ENCODE data around the gene CMTM2. TPM values are rescaled to one million over a fixed set of nuclear protein-coding genes. Genes with fewer than 3 reads are reported as not detected.

The CMTM2 gene
- total RNA-seq, 5 donors from 2014 or later (not counting 1 experiment from before 2014, with no cell fraction given), result 0.26 to 0.62 TPM; not detected in 3

DNA sequence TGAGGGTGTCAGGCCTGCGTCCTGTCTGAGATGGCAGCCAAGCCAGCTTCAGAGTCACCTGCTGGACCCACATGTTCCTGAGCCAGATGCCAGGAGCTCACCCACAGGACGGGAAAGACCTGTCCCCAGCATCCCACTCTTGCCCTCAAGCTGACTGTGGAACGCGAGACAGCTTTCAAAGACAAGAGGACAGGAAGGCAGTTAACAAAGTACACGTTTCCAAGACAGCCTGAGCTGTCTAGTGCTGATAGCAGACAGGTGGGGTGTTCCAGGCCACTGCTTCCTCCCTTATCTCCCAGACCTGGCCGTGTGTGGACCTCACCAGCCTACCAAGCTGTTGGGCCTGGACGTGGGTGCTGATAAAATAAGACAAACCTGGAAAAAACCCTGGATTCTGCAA, 38.5 kb downstream of the CMTM2 start:
- DNase-seq (no peak), ATAC-seq (replicated peaks in 1 of 4) (no peak)
- Histone ChIP-seq H3K9me3 (no peaks in the 10 kb centered on the region), H3K4me3 (ENCODE audit: control insufficient read depth in 1 of 2, extremely low read depth in 1 of 2, low read length in 1 of 2) (no peak overlapping the region), H3K27ac (ENCODE audit: low read length) (no peak overlapping the region), H3K4me1 (ENCODE audit: control insufficient read depth in 1 of 2, extremely low read depth in 1 of 2, insufficient read depth in 2 of 2, low read length in 2 of 2) (no peaks in the 10 kb centered on the region), H3K36me3 (ENCODE audit: control insufficient read depth in 2 of 2, extremely low read depth in 1 of 2, insufficient read depth in 1 of 2, low read length in 1 of 2) (peaks cover 2 to 17% of the 10 kb centered on the region in 2 donors), H3K27me3 (replicated peaks in 1 of 2; ENCODE audit: control insufficient read depth in 2 of 2, extremely low read depth in 1 of 2, insufficient read depth in 2 of 2, low read length in 1 of 2) (no peaks in the 10 kb centered on the region)
- ChIA-PET POLR2A (no interaction called here), CTCF (interaction anchor here in 1 of 2 donors (1.5 kb wide), 1 partner anchor 9 kb away, joined by 4 read pairs; no protein-coding TSS in a partner anchor)
- Mint-ChIP-seq H3K4me1 (no peaks in the 10 kb centered on the region), H3K9me3 (no peaks in the 10 kb centered on the region), H3K27me3 (no peaks in the 10 kb centered on the region), H3K36me3 (peaks cover 3% of the 10 kb centered on the region), H3K27ac (no peak overlapping the region), H3K4me3 (no peak overlapping the region)
- WGBS (ENCODE audit: insufficient coverage), result 85% methylated on average over 5 of the region's 7 CpGs

GRCh38 chr16:66618588-66619375, 39.5 kb downstream of the CMTM2 start:
- POLR2A ChIA-PET, result no interaction called here
- 83% methylated on average over 8 of the region's 10 CpGs for WGBS (ENCODE audit: insufficient coverage)

DNA sequence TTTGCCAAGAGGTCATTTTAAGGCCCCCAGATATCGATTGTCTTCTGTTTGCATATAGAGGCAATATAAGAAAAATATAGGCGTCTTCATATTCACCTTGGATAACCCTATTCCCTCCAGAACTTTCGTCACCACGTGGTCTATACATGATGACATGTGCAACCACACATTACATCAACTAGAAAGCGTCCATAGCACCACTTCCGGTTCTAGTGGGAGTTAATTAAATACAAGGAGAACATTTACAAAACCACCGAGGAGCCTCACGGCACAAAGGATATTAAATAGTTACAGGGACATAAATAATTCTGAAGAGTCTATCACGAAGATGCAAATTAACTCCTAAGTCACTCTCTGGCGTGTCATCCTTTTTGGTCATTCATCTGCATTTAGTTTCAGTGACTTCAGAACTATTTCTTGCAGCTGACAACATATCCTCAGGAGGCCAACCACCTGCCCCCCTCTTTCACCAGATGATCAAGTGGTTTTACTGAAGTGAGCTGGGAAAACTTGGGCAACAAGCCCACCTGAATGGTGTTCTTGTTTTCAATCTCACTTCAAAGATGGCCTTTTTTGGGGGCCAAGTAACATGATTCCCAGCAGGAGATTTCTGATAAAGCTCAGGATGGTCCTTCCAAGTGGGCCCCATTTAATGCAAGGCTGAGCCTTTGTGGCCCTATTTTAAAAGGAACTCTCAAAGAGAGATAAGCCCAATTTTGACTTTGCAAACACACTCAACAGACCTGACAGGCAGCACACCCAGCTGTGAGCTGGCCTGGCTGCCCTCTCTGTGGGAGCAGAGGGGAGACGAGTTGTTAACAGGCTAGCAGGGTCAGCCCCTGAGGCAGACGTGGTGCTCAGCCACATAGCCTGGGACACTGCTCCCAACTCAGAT, 40.5 kb downstream of the CMTM2 start:
- peaks cover 2 to 3% of the 10 kb centered on the region in 2 donors for H3K36me3 ChIP-seq (ENCODE audit: control insufficient read depth in 2 of 2, extremely low read depth in 1 of 2, insufficient read depth in 1 of 2, low read length in 1 of 2)
- H3K27me3 ChIP-seq (replicated peaks in 1 of 2; ENCODE audit: control insufficient read depth in 2 of 2, extremely low read depth in 1 of 2, insufficient read depth in 2 of 2, low read length in 1 of 2), result no peaks in the 10 kb centered on the region
- no peaks in the 10 kb centered on the region for H3K36me3 Mint-ChIP-seq
- H3K27ac ChIP-seq (ENCODE audit: low read length), result no peak overlapping the region
- H3K4me1 ChIP-seq (ENCODE audit: control insufficient read depth in 1 of 2, extremely low read depth in 1 of 2, insufficient read depth in 2 of 2, low read length in 2 of 2), result no peaks in the 10 kb centered on the region
- H3K4me3 ChIP-seq (ENCODE audit: control insufficient read depth in 1 of 2, extremely low read depth in 1 of 2, low read length in 1 of 2), result no peak overlapping the region
- CTCF ChIA-PET, result no interaction called here
- 89% methylated on average over 5 of the region's 12 CpGs for WGBS (ENCODE audit: insufficient coverage)
- no peak overlapping the region for H3K4me3 Mint-ChIP-seq
- H3K9me3 ChIP-seq, result no peaks in the 10 kb centered on the region
- DNase-seq (no peak), ATAC-seq (replicated peaks in 1 of 4) (no peak)
- no peaks in the 10 kb centered on the region for H3K27me3 Mint-ChIP-seq
- POLR2A ChIA-PET, result interaction anchor here in 1 of 2 donors (0.7 kb wide), 1 partner anchor 9 kb away, joined by 3 read pairs; no protein-coding TSS in a partner anchor
- H3K4me1 Mint-ChIP-seq, result no peaks in the 10 kb centered on the region
- H3K9me3 Mint-ChIP-seq, result no peaks in the 10 kb centered on the region
- no peak overlapping the region for H3K27ac Mint-ChIP-seq

More at GRCh38 chr16:66618588-66619375, 39.5 kb downstream of the CMTM2 start:
- no peaks in the 10 kb centered on the region for H3K4me1 ChIP-seq (ENCODE audit: control insufficient read depth in 1 of 2, extremely low read depth in 1 of 2, insufficient read depth in 2 of 2, low read length in 2 of 2)
- H3K27ac ChIP-seq (ENCODE audit: low read length), result no peak overlapping the region
- H3K36me3 ChIP-seq (ENCODE audit: control insufficient read depth in 2 of 2, extremely low read depth in 1 of 2, insufficient read depth in 1 of 2, low read length in 1 of 2), result peaks cover 2 to 10% of the 10 kb centered on the region in 2 donors
- no peaks in the 10 kb centered on the region for H3K4me1 Mint-ChIP-seq
- H3K27ac Mint-ChIP-seq, result no peak overlapping the region
- CTCF ChIA-PET, result no interaction called here
- no peaks in the 10 kb centered on the region for H3K27me3 ChIP-seq (replicated peaks in 1 of 2; ENCODE audit: control insufficient read depth in 2 of 2, extremely low read depth in 1 of 2, insufficient read depth in 2 of 2, low read length in 1 of 2)
- H3K4me3 Mint-ChIP-seq, result no peak overlapping the region
- H3K36me3 Mint-ChIP-seq, result no peaks in the 10 kb centered on the region
- no peak for ATAC-seq (replicated peaks in 1 of 4)
- no peak for DNase-seq
- H3K4me3 ChIP-seq (ENCODE audit: control insufficient read depth in 1 of 2, extremely low read depth in 1 of 2, low read length in 1 of 2), result no peak overlapping the region
- H3K27me3 Mint-ChIP-seq, result no peaks in the 10 kb centered on the region
- no peaks in the 10 kb centered on the region for H3K9me3 ChIP-seq
- H3K9me3 Mint-ChIP-seq, result no peaks in the 10 kb centered on the region

- no peak overlapping the region for H3K27ac ChIP-seq (ENCODE audit: low read length)
- H3K36me3 ChIP-seq (ENCODE audit: control insufficient read depth in 2 of 2, extremely low read depth in 1 of 2, insufficient read depth in 1 of 2, low read length in 1 of 2), result peaks cover 2 to 3% of the 10 kb centered on the region in 2 donors
- H3K4me3 ChIP-seq (ENCODE audit: control insufficient read depth in 1 of 2, extremely low read depth in 1 of 2, low read length in 1 of 2), result no peak overlapping the region
- no peak overlapping the region for H3K4me3 Mint-ChIP-seq
- no peaks in the 10 kb centered on the region for H3K9me3 Mint-ChIP-seq
- DNase-seq (no peak), ATAC-seq (replicated peaks in 1 of 4) (no peak)
- H3K27ac Mint-ChIP-seq, result no peak overlapping the region
- no peaks in the 10 kb centered on the region for H3K27me3 Mint-ChIP-seq
- ChIA-PET CTCF (no interaction called here), POLR2A (interaction anchor here in 1 of 2 donors (0.7 kb wide), 1 partner anchor 9 kb away, joined by 3 read pairs; no protein-coding TSS in a partner anchor)
- H3K9me3 ChIP-seq, result no peaks in the 10 kb centered on the region
- 91% methylated on average over 6 of the region's 8 CpGs for WGBS (ENCODE audit: insufficient coverage)
- H3K4me1 ChIP-seq (ENCODE audit: control insufficient read depth in 1 of 2, extremely low read depth in 1 of 2, insufficient read depth in 2 of 2, low read length in 2 of 2), result no peaks in the 10 kb centered on the region
- no peaks in the 10 kb centered on the region for H3K4me1 Mint-ChIP-seq
- H3K36me3 Mint-ChIP-seq, result no peaks in the 10 kb centered on the region
- no peaks in the 10 kb centered on the region for H3K27me3 ChIP-seq (replicated peaks in 1 of 2; ENCODE audit: control insufficient read depth in 2 of 2, extremely low read depth in 1 of 2, insufficient read depth in 2 of 2, low read length in 1 of 2)
Observed at GRCh38 chr16:66620429-66620795, 41.1 kb downstream of the CMTM2 start.

DNA sequence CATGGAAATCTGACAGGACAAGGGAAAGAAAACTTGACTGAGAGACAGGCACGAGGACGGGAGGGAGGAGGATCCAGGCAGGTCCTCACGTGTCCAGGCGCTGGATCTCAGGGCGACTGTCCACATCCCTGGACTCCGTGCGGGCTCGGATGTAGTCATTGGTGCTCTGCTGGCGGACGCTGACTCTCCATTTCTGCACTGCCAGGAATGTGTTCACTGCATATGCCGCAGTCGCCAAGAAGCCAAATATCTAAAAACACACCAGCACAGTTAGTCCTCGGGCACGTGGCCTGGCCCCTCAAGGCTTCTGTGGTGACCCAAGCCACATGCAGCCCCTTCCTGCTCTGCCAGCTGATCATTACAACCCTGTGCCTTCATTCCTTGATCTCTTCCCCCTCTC, 42.7 kb downstream of the CMTM2 start:
- Histone ChIP-seq H3K4me1 (ENCODE audit: control insufficient read depth in 1 of 2, extremely low read depth in 1 of 2, insufficient read depth in 2 of 2, low read length in 2 of 2) (no peaks in the 10 kb centered on the region), H3K36me3 (ENCODE audit: control insufficient read depth in 2 of 2, extremely low read depth in 1 of 2, insufficient read depth in 1 of 2, low read length in 1 of 2) (peaks cover 2 to 3% of the 10 kb centered on the region in 2 donors), H3K9me3 (no peaks in the 10 kb centered on the region), H3K4me3 (ENCODE audit: control insufficient read depth in 1 of 2, extremely low read depth in 1 of 2, low read length in 1 of 2) (no peak overlapping the region), H3K27me3 (replicated peaks in 1 of 2; ENCODE audit: control insufficient read depth in 2 of 2, extremely low read depth in 1 of 2, insufficient read depth in 2 of 2, low read length in 1 of 2) (peaks cover 0 to 3% of the 10 kb centered on the region in 2 experiments), H3K27ac (ENCODE audit: low read length) (no peak overlapping the region)
- no peaks in the 10 kb centered on the region for H3K27me3 Mint-ChIP-seq
- DNase-seq (no peak), ATAC-seq (replicated peaks in 1 of 4) (no peak)
- CTCF ChIA-PET, result no interaction called here
- H3K4me1 Mint-ChIP-seq, result no peaks in the 10 kb centered on the region
- H3K9me3 Mint-ChIP-seq, result no peaks in the 10 kb centered on the region
- POLR2A ChIA-PET, result no interaction called here
- H3K36me3 Mint-ChIP-seq, result no peaks in the 10 kb centered on the region
- WGBS (ENCODE audit: insufficient coverage), result 96% methylated on average over 14 of the region's 14 CpGs
- H3K4me3 Mint-ChIP-seq, result no peak overlapping the region
- no peak overlapping the region for H3K27ac Mint-ChIP-seq

DNA sequence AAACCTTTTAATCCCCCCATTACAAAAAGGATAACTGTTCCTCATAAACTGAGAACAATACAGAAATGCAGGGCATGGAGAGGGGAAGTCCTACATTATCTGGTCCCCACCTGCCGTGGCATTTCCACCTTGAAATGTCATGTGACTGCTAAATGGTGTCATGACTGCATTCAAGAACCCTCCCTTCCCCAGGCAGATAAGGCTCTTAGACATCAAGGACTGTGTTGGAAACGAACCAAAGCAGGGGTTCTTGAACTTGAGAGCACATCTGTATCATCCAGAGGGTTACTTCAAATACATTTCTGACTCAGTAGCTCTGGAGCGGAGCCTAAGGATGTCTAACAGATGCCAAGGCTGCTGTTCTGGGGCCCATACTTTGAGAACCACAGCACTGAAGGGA, 43.6 kb downstream of the CMTM2 start:
- ChIA-PET POLR2A (no interaction called here), CTCF (interaction anchor here in 1 of 2 donors (0.6 kb wide), 1 partner anchor 152 kb away, joined by 3 read pairs; no protein-coding TSS in a partner anchor)
- DNase-seq (no peak), ATAC-seq (replicated peaks in 1 of 4) (no peak)
- Mint-ChIP-seq H3K36me3 (no peaks in the 10 kb centered on the region), H3K27ac (no peak overlapping the region), H3K27me3 (no peaks in the 10 kb centered on the region), H3K4me1 (no peaks in the 10 kb centered on the region), H3K9me3 (no peaks in the 10 kb centered on the region), H3K4me3 (no peak overlapping the region)
- H3K36me3 ChIP-seq (ENCODE audit: control insufficient read depth in 2 of 2, extremely low read depth in 1 of 2, insufficient read depth in 1 of 2, low read length in 1 of 2), result peaks cover 2 to 3% of the 10 kb centered on the region in 2 donors
- H3K27me3 ChIP-seq (replicated peaks in 1 of 2; ENCODE audit: control insufficient read depth in 2 of 2, extremely low read depth in 1 of 2, insufficient read depth in 2 of 2, low read length in 1 of 2), result peaks cover 0 to 3% of the 10 kb centered on the region in 2 experiments
- H3K9me3 ChIP-seq, result no peaks in the 10 kb centered on the region
- WGBS (ENCODE audit: insufficient coverage), result 56% methylated on average over 2 of the region's 3 CpGs
- no peak overlapping the region for H3K27ac ChIP-seq (ENCODE audit: low read length)
- H3K4me1 ChIP-seq (ENCODE audit: control insufficient read depth in 1 of 2, extremely low read depth in 1 of 2, insufficient read depth in 2 of 2, low read length in 2 of 2), result no peaks in the 10 kb centered on the region
- no peak overlapping the region for H3K4me3 ChIP-seq (ENCODE audit: control insufficient read depth in 1 of 2, extremely low read depth in 1 of 2, low read length in 1 of 2)
